Nephron progenitor cell (in vitro differentiated cells): ENCODE data around the gene USH2A.

ENCODE experiments used
- DNase-seq: peaks from one replicate; pipeline ENCODE4 v3.0.0; 2021
- H3K27ac Mint-ChIP-seq: 2 replicates; pipeline ENCODE4 v1.8.0; 2021; ENCODE audit warnings: mild to moderate bottlenecking, moderate library complexity, mixed read lengths
- H3K27me3 Mint-ChIP-seq: 2 replicates; pipeline ENCODE4 v1.8.0; 2021; ENCODE audit warnings: mild to moderate bottlenecking, low read depth, mixed read lengths; ENCODE audit not compliant: poor library complexity
- H3K36me3 Mint-ChIP-seq: 2 replicates; pipeline ENCODE4 v1.8.0; 2021; ENCODE audit warnings: low read depth, mixed read lengths
- H3K4me1 Mint-ChIP-seq: 2 replicates; pipeline ENCODE4 v1.8.0; 2021; ENCODE audit warnings: mixed read lengths
- H3K4me3 Mint-ChIP-seq: 2 replicates; pipeline ENCODE4 v1.8.0; 2021; ENCODE audit warnings: mild to moderate bottlenecking, moderate library complexity, mixed read lengths
- H3K9me3 Mint-ChIP-seq: 2 replicates; pipeline ENCODE4 v1.8.0; 2021; ENCODE audit warnings: mild to moderate bottlenecking, moderate library complexity, mixed read lengths
- CTCF ChIP-seq: fragments of 200-600 bp; sonication (generic); IDR thresholded peaks from 2 replicates; pipeline ENCODE4 v1.5.0; 2021; ENCODE audit warnings: antibody characterized with exemption

Gene USH2A

GRCh38 chr1:216183454-216183853, 239.8 kb downstream of the USH2A start:
- Mint-ChIP-seq H3K27ac (no peak overlapping the region), H3K9me3 (no peaks in the 10 kb centered on the region), H3K36me3 (no peaks in the 10 kb centered on the region), H3K4me3 (no peak overlapping the region), H3K27me3 (peaks cover 6% of the 10 kb centered on the region), H3K4me1 (peaks cover 46% of the 10 kb centered on the region)
- no peak for TF ChIP-seq CTCF
- no peak for DNase-seq

- no peak overlapping the region for H3K27ac Mint-ChIP-seq
- H3K9me3 Mint-ChIP-seq = no peaks in the 10 kb centered on the region
- H3K27me3 Mint-ChIP-seq = peaks cover 3% of the 10 kb centered on the region
- H3K4me1 Mint-ChIP-seq = peaks cover 46% of the 10 kb centered on the region
- no peaks in the 10 kb centered on the region for H3K36me3 Mint-ChIP-seq
- no peak for TF ChIP-seq CTCF
- no peak for DNase-seq
- H3K4me3 Mint-ChIP-seq = no peak overlapping the region
These were observed 240.2 kb downstream of the USH2A start for GRCh38 chr1:216183007-216183406.

DNA sequence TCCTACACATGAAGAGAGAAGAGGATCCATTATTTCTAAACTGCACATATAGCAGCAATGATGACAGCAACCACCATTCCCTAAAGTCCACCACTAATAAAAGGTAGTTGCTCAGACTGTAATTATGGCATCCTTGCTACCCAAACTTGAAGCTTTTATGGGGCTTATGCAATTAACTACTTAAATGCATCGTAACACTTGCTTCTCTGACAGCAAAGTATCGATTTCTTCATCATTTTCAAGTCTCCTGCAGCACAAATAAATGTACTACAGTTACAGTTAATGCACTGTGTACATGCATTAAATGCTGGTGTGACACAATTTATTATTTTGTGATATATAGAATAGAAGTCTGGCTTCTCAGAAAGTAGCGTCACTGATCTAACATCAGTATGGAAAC, 241.7 kb downstream of the USH2A start:
- Mint-ChIP-seq H3K4me3 (no peak overlapping the region), H3K4me1 (peaks cover 41% of the 10 kb centered on the region), H3K27ac (no peak overlapping the region), H3K27me3 (peaks cover 5% of the 10 kb centered on the region), H3K9me3 (no peaks in the 10 kb centered on the region), H3K36me3 (no peaks in the 10 kb centered on the region)
- TF ChIP-seq CTCF = no peak
- no peak for DNase-seq

- H3K4me3 Mint-ChIP-seq = no peak overlapping the region
- DNase-seq = no peak
- H3K27me3 Mint-ChIP-seq = peaks cover 7% of the 10 kb centered on the region
- H3K4me1 Mint-ChIP-seq = peaks cover 13% of the 10 kb centered on the region
- H3K9me3 Mint-ChIP-seq = no peaks in the 10 kb centered on the region
- H3K36me3 Mint-ChIP-seq = no peaks in the 10 kb centered on the region
- TF ChIP-seq CTCF = no peak
- H3K27ac Mint-ChIP-seq = no peak overlapping the region
These were observed 245.0 kb downstream of the USH2A start for GRCh38 chr1:216178281-216178680.

DNA sequence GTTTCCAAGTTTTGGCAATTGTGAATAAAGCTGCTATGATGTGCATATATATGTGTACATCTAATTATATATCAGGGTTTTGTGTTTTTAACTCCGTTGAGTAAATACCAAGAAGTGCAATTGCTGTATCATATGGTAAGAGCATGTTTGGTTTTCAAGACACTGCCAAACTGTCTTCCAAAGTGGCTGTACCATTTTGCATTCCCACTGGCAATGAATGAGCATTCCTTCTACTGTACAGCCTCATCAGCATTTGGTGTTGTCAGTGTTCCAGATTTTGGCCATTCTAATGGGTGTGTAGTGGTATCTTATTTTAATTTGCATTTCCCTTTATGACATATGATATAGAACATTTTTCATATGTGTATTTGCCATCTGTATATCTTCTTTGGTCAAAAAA, 246.3 kb downstream of the USH2A start:
- H3K27me3 Mint-ChIP-seq = peaks cover 7% of the 10 kb centered on the region
- H3K36me3 Mint-ChIP-seq = no peaks in the 10 kb centered on the region
- no peaks in the 10 kb centered on the region for H3K9me3 Mint-ChIP-seq
- H3K27ac Mint-ChIP-seq = no peak overlapping the region
- H3K4me3 Mint-ChIP-seq = no peak overlapping the region
- peaks cover 4% of the 10 kb centered on the region for H3K4me1 Mint-ChIP-seq
- DNase-seq = no peak
- no peak for TF ChIP-seq CTCF

DNA sequence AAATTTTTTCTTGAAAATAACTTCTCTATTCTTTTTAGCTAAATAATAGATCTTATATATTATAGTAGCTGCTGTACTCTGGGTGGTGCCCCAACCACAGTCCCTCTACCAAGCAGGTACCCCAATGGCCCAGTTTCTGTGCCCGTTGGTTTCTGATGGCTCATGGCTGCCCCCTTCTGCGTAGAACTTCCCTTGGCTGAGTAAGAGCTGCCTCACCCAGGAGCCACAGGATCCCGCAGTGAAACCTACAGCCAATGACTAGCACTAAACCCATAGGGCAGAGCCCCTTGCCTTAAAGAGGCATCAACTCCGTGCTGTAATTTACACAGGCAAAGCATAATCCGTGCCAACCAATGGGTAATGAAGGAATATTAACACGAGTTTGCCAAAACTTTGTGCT, 247.5 kb downstream of the USH2A start:
- Mint-ChIP-seq H3K27ac (no peak overlapping the region), H3K9me3 (no peaks in the 10 kb centered on the region)
- TF ChIP-seq CTCF = no peak

More for the DNA sequence above, 247.5 kb downstream of the USH2A start:
- peaks cover 7% of the 10 kb centered on the region for H3K27me3 Mint-ChIP-seq
- H3K4me3 Mint-ChIP-seq = no peak overlapping the region
- no peak for DNase-seq
- no peaks in the 10 kb centered on the region for H3K4me1 Mint-ChIP-seq
- H3K36me3 Mint-ChIP-seq = no peaks in the 10 kb centered on the region
